Stimulated activated CD4-positive, alpha-beta T cell treated with anti-CD3 and anti-CD28 coated beads, Interleukin-2, amount 100 ng/mL, for 4 hours (primary cell): Measurements from ENCODE around the gene HERC4.

Source experiments
- DNase-seq: peaks from one replicate; pipeline ENCODE4 v3.0.0-alpha.2; 2020; ENCODE audit warnings: low read depth

HERC4 gene

GRCh38 chr10:68074775-68075549, at the start of gene HERC4:
Gene HERC4, minus strand, starts transcription at chr10:68075283. Its CDS starts 2,175 bp downstream, at chr10:68073108.
- peak; percentile 86 for DNase-seq

- DNase-seq = no peak
Observed at GRCh38 chr10:68124718-68125117, 49.6 kb upstream of the HERC4 start.

GRCh38 chr10:68121852-68122251, 46.8 kb upstream of the HERC4 start:
- DNase-seq = no peak

- DNase-seq = no peak
Observed at GRCh38 chr10:68121020-68121743, 46.1 kb upstream of the HERC4 start.

- DNase-seq = no peak
Observed at GRCh38 chr10:68118657-68119056, 43.6 kb upstream of the HERC4 start.

GRCh38 chr10:68112837-68113236, 37.8 kb upstream of the HERC4 start:
- DNase-seq = no peak

GRCh38 chr10:68111584-68111983, 36.5 kb upstream of the HERC4 start:
- DNase-seq = no peak

- DNase-seq = no peak
Observed at GRCh38 chr10:68110027-68110426, 34.9 kb upstream of the HERC4 start.

- DNase-seq = no peak
Observed at GRCh38 chr10:68109331-68109730, 34.2 kb upstream of the HERC4 start, which contains the start of gene MYPN. Gene MYPN, plus strand, starts transcription at chr10:68109488. Its CDS starts 11,951 bp downstream, at chr10:68121439.

- no peak for DNase-seq
Observed at GRCh38 chr10:68108653-68109052, 33.6 kb upstream of the HERC4 start.

- DNase-seq = no peak
Observed at GRCh38 chr10:68108051-68108450, 33.0 kb upstream of the HERC4 start.

- no peak for DNase-seq
Observed at GRCh38 chr10:68107651-68108050, 32.6 kb upstream of the HERC4 start.

- no peak for DNase-seq
Observed at GRCh38 chr10:68106656-68107055, 31.6 kb upstream of the HERC4 start.

- no peak for DNase-seq
Observed at GRCh38 chr10:68105820-68106219, 30.7 kb upstream of the HERC4 start.

GRCh38 chr10:68103901-68104300, 28.8 kb upstream of the HERC4 start:
- no peak for DNase-seq

- no peak for DNase-seq
Observed at GRCh38 chr10:68103261-68103878, 28.3 kb upstream of the HERC4 start.

- DNase-seq = no peak
Observed at GRCh38 chr10:68101066-68101465, 26.0 kb upstream of the HERC4 start.

- DNase-seq = no peak
Observed at GRCh38 chr10:68099736-68100135, 24.7 kb upstream of the HERC4 start.

- no peak for DNase-seq
Observed at GRCh38 chr10:68096913-68097516, 21.9 kb upstream of the HERC4 start.

GRCh38 chr10:68095153-68095552, 20.1 kb upstream of the HERC4 start:
- no peak for DNase-seq

GRCh38 chr10:68092512-68092911, 17.4 kb upstream of the HERC4 start:
- no peak for DNase-seq

- no peak for DNase-seq
Observed at GRCh38 chr10:68090586-68090985, 15.5 kb upstream of the HERC4 start.

GRCh38 chr10:68088740-68089139, 13.7 kb upstream of the HERC4 start:
- no peak for DNase-seq
